MM.1S (cell line): Measurements from ENCODE around the gene MPRIP.

Experiments
- DNase-seq: peaks from one replicate; pipeline ENCODE4 v3.0.0-alpha.2; 2015
- H2AFZ ChIP-seq: fragments of 300-600 bp; sonication (generic); 2 replicates; pipeline ENCODE4 v1.6.0; 2016; ENCODE audit warnings: antibody characterized with exemption, low read length
- H3F3A ChIP-seq: fragments of 300-600 bp; sonication (generic); 2 replicates; pipeline ENCODE4 v1.6.1; 2016; ENCODE audit warnings: mild to moderate bottlenecking, antibody characterized with exemption, low read length, moderate library complexity, mixed read lengths; ENCODE audit not compliant: insufficient read depth
- H3K27ac ChIP-seq: fragments of 300-600 bp; sonication (generic); 2 replicates; pipeline ENCODE4 v1.5.1; 2016; ENCODE audit warnings: mild to moderate bottlenecking, low read length
- H3K27me3 ChIP-seq: fragments of 300-600 bp; sonication (generic); replicated peaks from 2 replicates; pipeline ENCODE4 v1.6.0; 2016; ENCODE audit warnings: low read length; ENCODE audit not compliant: insufficient read depth
- H3K36me3 ChIP-seq: fragments of 300-600 bp; sonication (generic); replicated peaks from 2 replicates; pipeline ENCODE4 v1.6.1; 2016; ENCODE audit warnings: mild to moderate bottlenecking, low read length, mixed read lengths; ENCODE audit not compliant: insufficient read depth
- H3K4me1 ChIP-seq: fragments of 300-600 bp; sonication (generic); 2 replicates; pipeline ENCODE4 v1.6.1; 2016; ENCODE audit warnings: low read length, mixed read lengths
- H3K4me2 ChIP-seq: fragments of 300-600 bp; sonication (generic); 2 replicates; pipeline ENCODE4 v1.6.0; 2016; ENCODE audit warnings: low read depth, low read length
- H3K4me3 ChIP-seq: fragments of 300-600 bp; sonication (generic); 2 replicates; pipeline ENCODE4 v1.5.1; 2016; ENCODE audit warnings: low read length, mixed read lengths
- H3K79me2 ChIP-seq: fragments of 300-600 bp; sonication (generic); 2 replicates; pipeline ENCODE4 v1.6.1; 2016; ENCODE audit warnings: mixed run types, low read length, mixed read lengths
- H3K9ac ChIP-seq: fragments of 300-600 bp; sonication (generic); 2 replicates; pipeline ENCODE4 v1.6.1; 2016; ENCODE audit warnings: low read length, mixed read lengths
- H3K9me2 ChIP-seq: fragments of 300-600 bp; sonication (generic); replicated peaks from 2 replicates; pipeline ENCODE4 v1.6.1; 2016; ENCODE audit warnings: mild to moderate bottlenecking, low read length, mixed read lengths; ENCODE audit not compliant: insufficient read depth
- H3K9me3 ChIP-seq: fragments of 300-600 bp; sonication (generic); replicated peaks from 2 replicates; pipeline ENCODE4 v1.6.1; 2016; ENCODE audit warnings: mild to moderate bottlenecking, low read length, mixed read lengths; ENCODE audit not compliant: insufficient read depth
- H4K20me1 ChIP-seq: fragments of 300-600 bp; sonication (generic); 2 replicates; pipeline ENCODE4 v1.6.1; 2016; ENCODE audit warnings: mild to moderate bottlenecking, low read length, moderate library complexity, mixed read lengths; ENCODE audit not compliant: insufficient read depth
- CTCF ChIP-seq: fragments of 300-600 bp; sonication (generic); IDR thresholded peaks from 2 replicates; pipeline ENCODE4 v1.5.1; 2016; ENCODE audit warnings: antibody characterized with exemption, low read length, mixed read lengths
- EZH2 ChIP-seq: fragments of 300-600 bp; sonication (generic); optimal IDR thresholded peaks from 2 replicates; pipeline ENCODE3; 2017; ENCODE audit warnings: low read depth, mild to moderate bottlenecking, antibody characterized with exemption, low read length, mixed read lengths
- EZH2phosphoT487 ChIP-seq: fragments of 300-600 bp; sonication (generic); IDR thresholded peaks from 2 replicates; pipeline ENCODE4 v1.6.1; 2018; ENCODE audit warnings: antibody characterized with exemption, low read length

The MPRIP gene

GRCh38 chr17:17186551-17187505 is 144.6 kb downstream of the MPRIP start:
- no peaks in the 10 kb centered on the region for H3F3A ChIP-seq
- 0 out of 2 replicates have a peak, but pooled peaks cover 3% of the 10 kb centered on the region for H3K36me3 ChIP-seq

GRCh38 chr17:17188586-17188985 is 146.3 kb downstream of the MPRIP start:
- no peaks in the 10 kb centered on the region for H4K20me1 ChIP-seq
- H2AFZ ChIP-seq, result no peak overlapping the region
- H3K9ac ChIP-seq, result no peak overlapping the region
- no peak for TF ChIP-seq CTCF
- no peaks in the 10 kb centered on the region for H3K9me3 ChIP-seq
- no peak overlapping the region for H3K4me3 ChIP-seq
- no peak overlapping the region for H3K27ac ChIP-seq
- DNase-seq, result no peak
- no peak overlapping the region for H3K4me2 ChIP-seq
- 0 out of 2 replicates have a peak, but pooled peaks cover 3% of the 10 kb centered on the region for H3K4me1 ChIP-seq
- H3F3A ChIP-seq, result no peaks in the 10 kb centered on the region
- no peaks in the 10 kb centered on the region for H3K27me3 ChIP-seq
- H3K9me2 ChIP-seq, result no peaks in the 10 kb centered on the region
- H3K79me2 ChIP-seq, result no peaks in the 10 kb centered on the region
- 0 out of 2 replicates have a peak, but pooled peaks cover 3% of the 10 kb centered on the region for H3K36me3 ChIP-seq

More at GRCh38 chr17:17186551-17187505, 144.6 kb downstream of the MPRIP start:
- Histone ChIP-seq H3K9me3 (no peaks in the 10 kb centered on the region), H3K4me3 (no peak overlapping the region), H3K27me3 (no peaks in the 10 kb centered on the region), H3K9me2 (no peaks in the 10 kb centered on the region), H3K9ac (no peak overlapping the region), H3K4me2 (no peak overlapping the region), H3K79me2 (no peaks in the 10 kb centered on the region), H2AFZ (no peak overlapping the region), H3K4me1 (0 out of 2 replicates have a peak, but pooled peaks cover under 1% of the 10 kb centered on the region), H3K27ac (no peak overlapping the region), H4K20me1 (no peaks in the 10 kb centered on the region)
- TF ChIP-seq EZH2phosphoT487 (no peak), EZH2 (no peak), CTCF (no peak)
- no peak for DNase-seq

GRCh38 chr17:17189559-17189958 is 147.3 kb downstream of the MPRIP start:
- DNase-seq, result no peak
- H3K4me3 ChIP-seq, result no peak overlapping the region
- no peak overlapping the region for H3K9ac ChIP-seq
- no peaks in the 10 kb centered on the region for H4K20me1 ChIP-seq
- no peak for TF ChIP-seq CTCF
- no peak for TF ChIP-seq EZH2phosphoT487
- TF ChIP-seq EZH2, result no peak
- H3K9me3 ChIP-seq, result no peaks in the 10 kb centered on the region
- no peak overlapping the region for H3K27ac ChIP-seq
- H3F3A ChIP-seq, result no peaks in the 10 kb centered on the region
- H2AFZ ChIP-seq, result no peak overlapping the region
- no peak overlapping the region for H3K4me2 ChIP-seq
- H3K36me3 ChIP-seq, result 0 out of 2 replicates have a peak, but pooled peaks cover 3% of the 10 kb centered on the region
- H3K4me1 ChIP-seq, result 0 out of 2 replicates have a peak, but pooled peaks cover 3% of the 10 kb centered on the region
- H3K9me2 ChIP-seq, result no peaks in the 10 kb centered on the region
- no peaks in the 10 kb centered on the region for H3K27me3 ChIP-seq
- no peaks in the 10 kb centered on the region for H3K79me2 ChIP-seq
